ENCODE results near the gene SAMM50.

Gene SAMM50

DNA sequence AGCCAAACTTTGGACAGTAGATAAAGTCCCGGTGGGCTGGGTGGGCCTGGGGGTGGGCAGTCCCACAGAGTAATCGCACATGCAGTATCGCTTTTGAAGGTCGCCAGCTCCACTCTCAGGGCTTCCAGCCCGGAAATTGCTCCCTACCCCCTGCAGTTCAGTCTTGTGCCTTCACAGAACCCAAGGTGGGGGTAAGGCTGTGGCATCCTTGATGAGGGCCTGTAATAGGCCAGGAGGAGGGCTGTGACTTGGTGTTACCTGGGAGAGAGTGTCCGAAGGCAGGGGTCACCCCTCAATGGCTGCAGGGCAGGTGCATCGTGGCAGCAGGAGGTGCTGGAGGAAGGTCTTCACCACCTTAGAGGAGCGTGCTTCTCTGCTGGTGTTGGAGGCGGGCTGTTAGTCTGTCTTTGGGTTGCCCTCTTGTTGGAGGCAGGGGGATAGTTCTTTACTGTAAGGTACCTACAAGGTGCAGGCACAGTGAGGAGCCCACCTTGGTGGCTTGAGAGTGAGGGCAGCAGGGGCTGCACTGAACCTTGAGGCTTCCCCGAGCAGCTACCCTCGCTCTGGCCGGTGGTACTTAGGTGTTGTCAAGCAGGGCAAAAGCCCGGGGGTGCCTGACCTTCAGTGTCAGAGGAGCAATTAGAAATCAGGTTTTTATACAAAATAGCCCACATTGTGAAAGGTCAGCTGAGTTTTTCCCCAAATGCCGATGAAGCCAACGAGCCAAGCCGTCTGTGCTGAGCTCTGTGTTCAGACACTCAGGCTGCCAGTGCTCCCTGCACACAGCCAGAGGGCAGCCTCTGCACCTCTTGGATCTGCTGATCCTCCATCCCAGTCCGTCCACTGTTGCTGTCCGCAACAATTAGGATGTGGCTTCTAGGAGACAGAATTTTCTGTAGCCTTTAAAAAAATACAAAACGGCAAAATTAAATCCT is 21.9 kb downstream of the SAMM50 start:
- in situ Hi-C loops (cut with MboI; ENCODE audit: low sequenced_read_pairs), result no loop called here
- Histone ChIP-seq H3K9me3 (no peaks in the 10 kb centered on the region), H3K4me3 (no peak overlapping the region), H3K36me3 (replicated peaks) (peaks cover 57% of the 10 kb centered on the region), H3K27me3 (ENCODE audit: low read depth) (no peaks in the 10 kb centered on the region), H3K4me1 (no peaks in the 10 kb centered on the region)
- DNase-seq (ENCODE audit: low spot score in 2 of 2), result no peak

DNA sequence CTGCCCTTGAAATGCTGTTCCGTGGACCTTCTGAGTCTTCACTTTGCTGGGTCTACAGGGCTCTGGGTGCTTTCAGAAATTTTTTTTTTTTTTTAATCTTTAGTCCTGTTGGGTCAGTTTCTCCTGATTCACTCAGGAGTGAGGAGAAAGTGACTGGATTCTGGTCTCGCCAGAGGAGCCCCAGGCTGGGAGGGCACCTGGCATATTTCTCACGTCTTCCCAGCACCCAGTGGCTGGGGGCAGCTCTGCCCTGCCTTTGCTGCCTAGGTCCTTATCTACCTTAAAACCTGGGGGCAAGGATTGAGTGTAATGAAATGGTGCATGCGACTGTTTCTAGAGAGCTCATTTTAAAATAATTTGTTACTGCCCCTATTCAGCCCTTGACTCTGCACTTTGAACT is 23.3 kb downstream of the SAMM50 start:
- in situ Hi-C loops (cut with MboI; ENCODE audit: low sequenced_read_pairs), result no loop called here
- Histone ChIP-seq H3K4me1 (no peaks in the 10 kb centered on the region), H3K9me3 (no peaks in the 10 kb centered on the region), H3K4me3 (no peak overlapping the region), H3K36me3 (replicated peaks) (peaks cover 47% of the 10 kb centered on the region), H3K27me3 (ENCODE audit: low read depth) (no peaks in the 10 kb centered on the region)
- DNase-seq (ENCODE audit: low spot score in 2 of 2), result no peak

DNA sequence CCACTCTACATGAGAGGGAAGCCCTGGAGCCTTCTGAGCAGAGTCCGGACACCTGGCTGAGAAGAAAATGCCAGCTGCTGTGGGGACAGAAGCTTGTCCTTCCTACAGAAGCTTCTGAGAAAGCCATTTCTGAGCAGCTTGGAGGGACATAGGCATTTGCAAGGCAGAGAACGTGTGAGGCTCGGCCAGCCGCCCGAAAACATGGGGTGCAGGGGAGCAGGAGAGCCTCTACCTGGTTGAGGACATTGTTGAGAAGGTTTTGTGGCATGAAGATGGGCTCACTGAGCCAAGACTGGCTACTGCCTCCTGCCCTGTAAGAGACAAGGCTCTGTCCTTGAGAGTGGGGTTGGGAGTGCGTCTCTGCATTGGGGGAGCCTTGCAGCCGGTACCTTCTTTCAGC is 25.3 kb downstream of the SAMM50 start:
- H3K4me3 ChIP-seq, result no peak overlapping the region
- DNase-seq (ENCODE audit: low spot score in 2 of 2), result no peak
- H3K27me3 ChIP-seq (ENCODE audit: low read depth), result no peaks in the 10 kb centered on the region
- in situ Hi-C loops (cut with MboI; ENCODE audit: low sequenced_read_pairs), result no loop called here
- no peaks in the 10 kb centered on the region for H3K4me1 ChIP-seq
- no peaks in the 10 kb centered on the region for H3K9me3 ChIP-seq
- H3K36me3 ChIP-seq (replicated peaks), result peaks cover 56% of the 10 kb centered on the region

DNA sequence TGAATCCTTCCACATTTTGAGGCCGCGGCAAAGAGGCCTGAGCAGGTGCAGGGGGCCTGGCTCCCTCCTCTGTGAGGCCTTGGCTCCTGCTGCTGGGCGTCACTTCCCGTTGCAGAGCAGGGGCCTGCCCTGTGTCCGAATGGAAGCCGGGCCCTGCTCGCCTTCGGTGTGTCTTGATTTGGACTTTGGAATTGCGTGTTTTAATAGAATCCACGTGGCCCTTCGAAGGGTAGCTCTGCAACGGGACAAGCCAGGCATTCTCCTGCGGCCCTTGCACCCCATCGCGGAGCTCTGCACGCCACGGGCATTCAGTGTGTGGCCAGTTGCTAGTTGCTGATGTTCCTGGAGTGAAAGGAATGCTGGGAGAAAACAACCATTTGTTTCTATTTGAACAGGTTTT is 25.8 kb downstream of the SAMM50 start:
- H3K36me3 ChIP-seq (replicated peaks), result peaks cover 54% of the 10 kb centered on the region
- no peaks in the 10 kb centered on the region for H3K27me3 ChIP-seq (ENCODE audit: low read depth)
- no peak overlapping the region for H3K4me3 ChIP-seq
- in situ Hi-C loops (cut with MboI; ENCODE audit: low sequenced_read_pairs), result no loop called here
- DNase-seq (ENCODE audit: low spot score in 2 of 2), result no peak
- no peaks in the 10 kb centered on the region for H3K9me3 ChIP-seq
- no peaks in the 10 kb centered on the region for H3K4me1 ChIP-seq

DNA sequence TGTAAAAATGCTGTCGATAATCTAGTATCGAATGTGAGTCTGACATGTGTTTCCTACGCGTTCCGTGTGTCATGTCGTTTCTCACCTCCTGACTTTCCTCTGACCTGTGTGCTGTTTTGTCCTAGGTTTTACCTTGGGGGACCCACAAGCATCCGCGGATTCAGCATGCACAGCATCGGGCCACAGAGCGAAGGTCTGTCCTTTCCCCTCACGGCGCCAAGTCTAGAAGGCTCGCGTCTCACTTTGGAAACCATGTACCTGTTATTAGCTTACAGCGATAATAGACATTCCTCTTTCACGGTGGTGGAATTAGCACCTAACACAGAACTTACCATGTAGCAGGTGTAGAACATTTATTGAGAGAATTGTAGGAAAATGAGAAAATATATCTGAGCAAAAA is 28.6 kb downstream of the SAMM50 start:
- Histone ChIP-seq H3K4me1 (peaks cover 9% of the 10 kb centered on the region; the same call in 1 of the 2 replicates), H3K36me3 (replicated peaks) (peaks cover 37% of the 10 kb centered on the region), H3K27me3 (ENCODE audit: low read depth) (no peaks in the 10 kb centered on the region), H3K4me3 (no peak overlapping the region), H3K9me3 (no peaks in the 10 kb centered on the region)
- no peak for DNase-seq (ENCODE audit: low spot score in 2 of 2)
- in situ Hi-C loops (cut with MboI; ENCODE audit: low sequenced_read_pairs), result no loop called here

DNA sequence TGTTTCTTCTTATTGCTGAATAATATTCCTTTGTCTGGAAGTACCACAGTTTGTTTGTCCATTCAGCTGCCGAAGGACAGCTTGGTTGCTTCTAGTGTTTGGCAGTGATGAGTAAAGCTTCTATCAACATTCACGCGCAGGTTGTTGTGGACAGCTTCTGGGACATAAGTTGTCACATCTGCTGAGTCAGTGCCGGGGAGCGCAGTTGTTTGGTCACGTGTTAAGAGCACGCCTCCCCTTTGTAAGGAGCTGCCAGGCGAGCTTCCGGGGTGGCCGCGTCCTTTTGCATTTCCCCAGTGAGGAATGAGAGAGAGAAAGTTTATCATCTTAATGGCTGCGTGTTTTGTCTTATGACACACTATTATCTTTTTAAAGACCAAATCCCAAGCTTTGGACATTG is 30.3 kb downstream of the SAMM50 start:
- Histone ChIP-seq H3K27me3 (ENCODE audit: low read depth) (no peaks in the 10 kb centered on the region), H3K9me3 (no peaks in the 10 kb centered on the region), H3K4me3 (no peak overlapping the region), H3K36me3 (replicated peaks) (peaks cover 33% of the 10 kb centered on the region), H3K4me1 (peaks cover 9% of the 10 kb centered on the region; the same call in 1 of the 2 replicates)
- in situ Hi-C loops (cut with MboI; ENCODE audit: low sequenced_read_pairs), result no loop called here
- no peak for DNase-seq (ENCODE audit: low spot score in 2 of 2)

DNA sequence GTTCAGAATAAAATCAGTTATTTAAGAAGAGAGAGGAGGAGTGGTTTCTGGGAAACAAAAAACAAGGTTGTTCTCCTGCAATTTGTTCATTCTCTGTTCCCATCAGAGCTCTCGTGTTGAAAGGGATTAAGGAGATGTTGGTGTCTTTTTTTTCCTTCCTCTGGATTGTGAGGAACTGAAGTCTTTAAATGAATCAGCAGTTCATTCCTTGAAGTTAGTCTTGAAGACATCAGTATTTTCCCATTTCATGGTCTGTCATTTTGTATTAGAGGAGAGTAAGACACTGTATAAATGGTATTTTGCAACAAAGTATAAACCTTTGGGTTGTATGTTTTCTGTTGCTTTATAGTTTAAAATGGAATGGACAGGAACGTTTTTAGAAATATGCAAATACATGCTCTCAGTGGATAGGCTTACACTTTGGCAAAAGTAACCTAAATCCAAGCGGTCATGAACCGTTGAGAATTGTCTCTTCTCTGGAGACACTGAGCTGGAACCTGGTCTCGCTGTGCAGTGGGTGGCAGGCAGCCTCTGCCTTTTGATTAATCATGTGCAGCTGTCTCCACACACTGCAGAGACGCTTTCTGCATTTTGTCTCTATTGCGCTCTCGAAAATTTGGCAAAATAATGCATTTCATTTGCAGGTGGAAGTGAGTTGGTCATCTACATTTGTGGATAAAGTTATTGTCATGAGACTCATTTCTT is 33.0 kb downstream of the SAMM50 start:
- in situ Hi-C loops (cut with MboI; ENCODE audit: low sequenced_read_pairs), result no loop called here
- H3K4me1 ChIP-seq, result peaks cover 9% of the 10 kb centered on the region; the same call in 1 of the 2 replicates
- H3K9me3 ChIP-seq, result no peaks in the 10 kb centered on the region
- peaks cover 39% of the 10 kb centered on the region for H3K36me3 ChIP-seq (replicated peaks)
- H3K27me3 ChIP-seq (ENCODE audit: low read depth), result no peaks in the 10 kb centered on the region
- DNase-seq (ENCODE audit: low spot score in 2 of 2), result no peak
- no peak overlapping the region for H3K4me3 ChIP-seq

DNA sequence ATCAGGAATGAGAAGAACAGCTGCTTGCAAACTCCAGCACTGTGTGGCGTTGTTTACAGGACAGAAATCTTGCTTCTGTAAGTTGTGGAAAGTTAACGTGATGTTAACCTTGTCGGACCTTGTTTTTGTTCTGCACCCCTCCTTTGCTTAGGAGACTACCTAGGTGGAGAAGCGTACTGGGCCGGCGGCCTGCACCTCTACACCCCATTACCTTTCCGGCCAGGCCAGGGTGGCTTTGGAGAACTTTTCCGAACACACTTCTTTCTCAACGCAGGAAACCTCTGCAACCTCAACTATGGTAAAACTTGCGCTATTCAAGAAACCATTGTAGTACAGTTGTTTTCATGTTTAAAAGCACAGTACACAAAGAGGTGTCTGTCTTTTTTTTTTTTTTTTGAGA is 33.7 kb downstream of the SAMM50 start:
- H3K9me3 ChIP-seq, result no peaks in the 10 kb centered on the region
- H3K27me3 ChIP-seq (ENCODE audit: low read depth), result no peaks in the 10 kb centered on the region
- H3K4me1 ChIP-seq, result peaks cover 9% of the 10 kb centered on the region; the same call in 1 of the 2 replicates
- peaks cover 43% of the 10 kb centered on the region for H3K36me3 ChIP-seq (replicated peaks)
- DNase-seq (ENCODE audit: low spot score in 2 of 2), result no peak
- no peak overlapping the region for H3K4me3 ChIP-seq
- in situ Hi-C loops (cut with MboI; ENCODE audit: low sequenced_read_pairs), result no loop called here

DNA sequence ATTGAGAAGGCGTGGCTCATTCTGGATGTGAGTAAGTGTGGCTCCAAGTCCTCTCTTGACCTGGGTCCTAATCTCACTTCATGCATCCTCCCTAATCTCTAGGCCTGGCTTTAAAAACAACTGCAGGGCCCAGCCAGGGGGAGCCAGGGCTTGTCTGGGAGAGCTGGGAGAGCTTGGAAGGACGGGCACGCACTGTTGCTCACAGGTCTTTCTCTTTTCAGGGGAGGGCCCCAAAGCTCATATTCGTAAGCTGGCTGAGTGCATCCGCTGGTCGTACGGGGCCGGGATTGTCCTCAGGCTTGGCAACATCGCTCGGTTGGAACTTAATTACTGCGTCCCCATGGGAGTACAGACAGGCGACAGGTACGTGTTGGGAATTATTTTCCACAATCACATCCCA is 34.8 kb downstream of the SAMM50 start:
- Histone ChIP-seq H3K4me3 (no peak overlapping the region), H3K36me3 (replicated peaks) (peaks cover 44% of the 10 kb centered on the region), H3K27me3 (ENCODE audit: low read depth) (no peaks in the 10 kb centered on the region), H3K4me1 (peaks cover 9% of the 10 kb centered on the region; the same call in 1 of the 2 replicates), H3K9me3 (no peaks in the 10 kb centered on the region)
- DNase-seq (ENCODE audit: low spot score in 2 of 2), result no peak
- in situ Hi-C loops (cut with MboI; ENCODE audit: low sequenced_read_pairs), result no loop called here

DNA sequence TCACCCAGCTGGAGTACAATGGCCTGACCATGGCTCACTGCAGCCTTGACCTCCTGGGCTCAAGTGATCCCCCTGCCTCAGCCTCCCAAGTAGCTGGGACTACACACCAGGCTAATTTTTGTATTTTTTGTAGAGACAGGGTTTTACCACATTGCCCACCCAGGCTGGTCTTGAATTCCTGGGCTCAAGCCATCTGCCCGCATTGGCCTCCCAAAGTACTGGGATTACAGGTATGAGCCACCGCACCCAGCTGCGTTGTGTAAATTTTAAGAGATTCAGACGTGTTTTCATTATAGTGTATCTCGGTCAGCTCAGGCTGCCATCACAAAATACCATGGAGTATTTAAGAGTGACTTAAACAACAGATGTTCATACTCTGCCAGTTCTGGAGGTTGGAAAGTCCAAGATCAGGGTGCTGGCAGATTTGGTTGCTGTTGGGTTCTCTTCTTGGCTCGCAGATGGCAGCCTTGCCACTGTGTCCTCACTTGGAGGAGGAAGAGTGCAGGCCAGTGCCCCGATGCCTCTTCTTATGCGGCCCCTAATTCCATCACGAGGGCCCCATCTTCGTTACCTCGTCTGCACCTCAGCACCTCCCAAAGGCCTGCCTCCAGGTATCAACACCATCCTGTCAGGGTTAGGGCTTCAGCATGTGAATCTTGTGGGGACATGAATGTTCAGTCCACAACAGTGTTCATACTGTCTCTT is 36.2 kb downstream of the SAMM50 start:
- Histone ChIP-seq H3K4me3 (no peak overlapping the region), H3K36me3 (replicated peaks) (peaks cover 48% of the 10 kb centered on the region), H3K4me1 (peaks cover 9% of the 10 kb centered on the region; the same call in 1 of the 2 replicates), H3K9me3 (no peaks in the 10 kb centered on the region), H3K27me3 (ENCODE audit: low read depth) (no peaks in the 10 kb centered on the region)
- DNase-seq (ENCODE audit: low spot score in 2 of 2), result no peak
- in situ Hi-C loops (cut with MboI; ENCODE audit: low sequenced_read_pairs), result no loop called here

DNA sequence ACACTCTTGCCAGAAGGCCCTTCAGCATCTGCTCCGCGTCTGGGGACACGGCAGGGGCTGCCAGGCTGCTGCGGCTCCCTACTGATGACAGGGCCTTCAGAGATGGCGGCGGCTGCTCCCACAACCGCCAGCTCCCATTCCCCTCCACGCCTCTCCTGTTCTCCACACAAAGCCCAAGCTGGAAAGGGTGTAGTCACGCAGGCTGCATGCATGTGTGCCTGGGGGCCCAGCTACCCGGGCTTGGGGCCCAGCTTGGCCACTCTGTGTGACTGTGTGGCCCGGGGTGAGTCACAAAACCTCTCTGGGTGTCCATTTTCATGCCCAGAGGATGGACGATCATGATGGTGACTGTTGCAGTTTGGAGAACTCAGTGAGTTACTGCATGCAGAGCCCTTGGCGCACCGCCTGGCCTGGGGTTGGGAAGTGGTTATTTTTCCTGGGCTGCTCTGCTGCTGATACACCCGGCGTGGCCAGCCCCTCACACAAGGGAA is 37.1 kb downstream of the SAMM50 start:
- H3K27me3 ChIP-seq (ENCODE audit: low read depth), result no peaks in the 10 kb centered on the region
- H3K36me3 ChIP-seq (replicated peaks), result peaks cover 55% of the 10 kb centered on the region
- no peak for DNase-seq (ENCODE audit: low spot score in 2 of 2)
- no peaks in the 10 kb centered on the region for H3K9me3 ChIP-seq
- no peak overlapping the region for H3K4me3 ChIP-seq
- in situ Hi-C loops (cut with MboI; ENCODE audit: low sequenced_read_pairs), result no loop called here
- peaks cover 9% of the 10 kb centered on the region; the same call in 1 of the 2 replicates for H3K4me1 ChIP-seq

DNA sequence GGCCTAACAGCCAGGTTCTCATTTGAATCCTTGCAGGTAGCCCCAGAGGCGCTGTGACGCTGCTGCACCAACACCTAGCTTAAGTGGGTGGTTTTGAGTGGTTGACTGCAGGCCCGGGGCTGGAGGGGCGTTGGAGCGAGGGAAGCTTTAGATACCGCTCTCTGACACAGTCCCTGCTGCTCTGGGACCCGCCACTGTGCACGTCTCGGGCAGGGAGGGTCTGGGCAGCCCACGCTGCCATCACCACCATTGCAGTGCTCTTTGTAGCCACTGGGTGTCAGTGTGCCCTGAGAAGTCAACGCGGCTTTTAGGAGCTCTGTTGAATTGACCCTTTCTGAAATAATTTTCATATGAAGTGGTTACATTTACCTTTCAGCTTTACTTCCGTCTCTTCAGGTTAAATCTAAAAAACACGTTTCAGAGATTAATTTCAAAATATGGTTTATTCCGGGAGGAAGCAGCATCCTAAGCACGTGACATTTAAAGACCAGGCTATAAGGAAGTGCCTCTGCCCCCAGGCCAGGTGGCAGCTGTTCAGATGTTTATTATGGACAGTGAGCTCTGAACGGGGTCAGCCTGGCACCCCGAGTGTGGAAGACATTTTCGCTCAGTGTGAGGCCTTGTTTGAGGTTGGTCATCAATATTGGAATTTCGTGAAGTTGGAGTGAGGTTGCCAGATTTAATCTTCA is 38.0 kb downstream of the SAMM50 start:
- no peaks in the 10 kb centered on the region for H3K27me3 ChIP-seq (ENCODE audit: low read depth)
- H3K9me3 ChIP-seq, result no peaks in the 10 kb centered on the region
- peak; percentile 46 to 76 for DNase-seq (ENCODE audit: low spot score in 2 of 2)
- H3K4me1 ChIP-seq, result 0 out of 2 replicates have a peak, but pooled peaks cover under 1% of the 10 kb centered on the region
- in situ Hi-C loops (cut with MboI; ENCODE audit: low sequenced_read_pairs), result no loop called here
- H3K4me3 ChIP-seq, result no peak overlapping the region
- H3K36me3 ChIP-seq (replicated peaks), result peaks cover 55% of the 10 kb centered on the region

DNA sequence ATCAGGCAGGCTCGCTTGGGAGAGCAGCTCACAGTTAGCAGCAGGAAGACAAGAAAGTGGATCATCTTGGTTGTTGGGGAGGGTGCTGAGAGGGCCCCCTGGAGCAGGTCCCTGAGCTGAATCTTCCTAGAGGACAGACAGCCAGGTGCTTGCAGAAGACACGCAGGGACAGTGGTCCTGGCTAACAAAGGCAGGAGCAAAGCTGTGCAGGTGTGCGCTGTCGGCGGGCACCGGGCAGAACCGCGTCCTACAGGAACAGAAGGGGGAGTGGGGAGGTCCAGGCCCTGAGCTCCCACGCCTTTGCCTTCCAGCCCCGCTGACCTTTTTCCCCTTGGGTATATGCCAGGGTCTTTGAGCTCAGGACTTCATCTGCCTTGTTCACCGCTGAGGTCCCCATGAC is 38.8 kb downstream of the SAMM50 start:
- in situ Hi-C loops (cut with MboI; ENCODE audit: low sequenced_read_pairs), result no loop called here
- Histone ChIP-seq H3K9me3 (no peaks in the 10 kb centered on the region), H3K36me3 (replicated peaks) (peaks cover 55% of the 10 kb centered on the region), H3K27me3 (ENCODE audit: low read depth) (no peaks in the 10 kb centered on the region), H3K4me3 (no peak overlapping the region), H3K4me1 (no peaks in the 10 kb centered on the region)
- DNase-seq (ENCODE audit: low spot score in 2 of 2), result no peak
